Stimulated activated naive CD8-positive, alpha-beta T cell treated with anti-CD3 and anti-CD28 coated beads, Interleukin-15, amount 100 ng/mL, for 72 hours (primary cell): ENCODE measurements around the gene CYP46A1.
A peak's percentile ranks its signal among the peaks of the same experiment; 100 is the strongest.
"Not testable (repeated sequence)": the region's sequence is repeated elsewhere in the genome, so short reads cannot be mapped to it uniquely, and the experiment has no call there.

ENCODE experiments used
- ATAC-seq: fragments of 150-1000 bp; cut with Tn5 transposase; 2 replicates; pipeline ENCODE4 v1.10.0; 2021; ENCODE audit warnings: mild to moderate bottlenecking, moderate library complexity
- DNase-seq, 2 donors: peaks; one replicate each; pipeline ENCODE4 v3.0.0; 2021 to 2022
- H3K27ac Mint-ChIP-seq, 2 donors: one replicate each; pipeline ENCODE4 v1.8.0; 2022; ENCODE audit warnings: mild to moderate bottlenecking in 2 of 2, mixed read lengths in 2 of 2, moderate library complexity in 2 of 2
- H3K27me3 Mint-ChIP-seq: one replicate; pipeline ENCODE4 v1.8.0; 2022; ENCODE audit warnings: mixed read lengths
- H3K4me1 Mint-ChIP-seq: one replicate; pipeline ENCODE4 v1.8.0; 2022; ENCODE audit warnings: mild to moderate bottlenecking, mixed read lengths
- H3K4me3 Mint-ChIP-seq, 2 donors: one replicate each; pipeline ENCODE4 v1.8.0; 2022; ENCODE audit warnings: mild to moderate bottlenecking in 2 of 2, mixed read lengths in 2 of 2, moderate library complexity in 1 of 2
- H3K9me3 Mint-ChIP-seq, 2 donors: one replicate each; pipeline ENCODE4 v1.8.0; 2022; ENCODE audit warnings: mixed read lengths in 2 of 2

CYP46A1 gene

GRCh38 chr14:99650189-99650588, 33.9 kb upstream of the CYP46A1 start:
- DNase-seq (no peak), ATAC-seq (no peak)
- peaks cover 38% of the 10 kb centered on the region for H3K27me3 Mint-ChIP-seq
- peaks cover 8% of the 10 kb centered on the region for H3K4me1 Mint-ChIP-seq
- no peak overlapping the region for H3K4me3 Mint-ChIP-seq
- no peak overlapping the region for H3K27ac Mint-ChIP-seq
- H3K9me3 Mint-ChIP-seq, result no peaks in the 10 kb centered on the region

- DNase-seq (no peak), ATAC-seq (no peak)
- Mint-ChIP-seq H3K4me3 (no peak overlapping the region), H3K27me3 (peaks cover 38% of the 10 kb centered on the region), H3K4me1 (no peaks in the 10 kb centered on the region), H3K9me3 (no peaks in the 10 kb centered on the region), H3K27ac (no peak overlapping the region)
Measured at GRCh38 chr14:99651953-99652746, 31.9 kb upstream of the CYP46A1 start.

GRCh38 chr14:99654235-99654985, 29.7 kb upstream of the CYP46A1 start:
- Mint-ChIP-seq H3K4me3 (no peak overlapping the region), H3K9me3 (no peaks in the 10 kb centered on the region), H3K4me1 (no peaks in the 10 kb centered on the region), H3K27ac (peak overlapping the region in 1 of 2 donors; percentile 59), H3K27me3 (peaks cover 50% of the 10 kb centered on the region)
- no peak for DNase-seq
- ATAC-seq, result no peak

GRCh38 chr14:99655521-99655920, 28.6 kb upstream of the CYP46A1 start:
- Mint-ChIP-seq H3K9me3 (no peaks in the 10 kb centered on the region), H3K4me1 (peaks cover 6% of the 10 kb centered on the region), H3K4me3 (no peak overlapping the region), H3K27me3 (peaks cover 59% of the 10 kb centered on the region), H3K27ac (no peak overlapping the region)
- DNase-seq (no peak), ATAC-seq (no peak)

GRCh38 chr14:99656171-99656570, 27.9 kb upstream of the CYP46A1 start:
- no peak for DNase-seq
- ATAC-seq, result no peak
- H3K27me3 Mint-ChIP-seq, result peaks cover 65% of the 10 kb centered on the region
- no peak overlapping the region for H3K27ac Mint-ChIP-seq
- H3K9me3 Mint-ChIP-seq, result no peaks in the 10 kb centered on the region
- H3K4me3 Mint-ChIP-seq, result no peak overlapping the region
- H3K4me1 Mint-ChIP-seq, result peaks cover 6% of the 10 kb centered on the region

GRCh38 chr14:99657645-99658155, 26.4 kb upstream of the CYP46A1 start:
- Mint-ChIP-seq H3K4me1 (peaks cover 6% of the 10 kb centered on the region), H3K4me3 (no peak overlapping the region), H3K9me3 (no peaks in the 10 kb centered on the region), H3K27ac (no peak overlapping the region), H3K27me3 (peaks cover 81% of the 10 kb centered on the region)
- ATAC-seq (no peak), DNase-seq (no peak)

- Mint-ChIP-seq H3K27me3 (peaks cover 85% of the 10 kb centered on the region), H3K4me3 (no peak overlapping the region), H3K9me3 (no peaks in the 10 kb centered on the region), H3K4me1 (peaks cover 6% of the 10 kb centered on the region), H3K27ac (no peak overlapping the region)
- ATAC-seq (no peak), DNase-seq (no peak)
Measured at GRCh38 chr14:99658218-99658845, 25.8 kb upstream of the CYP46A1 start.

GRCh38 chr14:99659333-99659741, 24.8 kb upstream of the CYP46A1 start:
- no peak overlapping the region for H3K4me3 Mint-ChIP-seq
- no peak overlapping the region for H3K27ac Mint-ChIP-seq
- peaks cover 85% of the 10 kb centered on the region for H3K27me3 Mint-ChIP-seq
- no peak for DNase-seq
- peaks cover 6% of the 10 kb centered on the region for H3K4me1 Mint-ChIP-seq
- peak; percentile 40 for ATAC-seq
- no peaks in the 10 kb centered on the region for H3K9me3 Mint-ChIP-seq

- Mint-ChIP-seq H3K4me1 (peaks cover 6% of the 10 kb centered on the region), H3K27ac (no peak overlapping the region), H3K4me3 (peak overlapping the region in 1 of 2 donors; percentile 59), H3K9me3 (no peaks in the 10 kb centered on the region), H3K27me3 (peaks cover 79% of the 10 kb centered on the region)
- DNase-seq (no peak), ATAC-seq (no peak)
Measured at GRCh38 chr14:99660006-99660566, 24.0 kb upstream of the CYP46A1 start.

- no peak for ATAC-seq
- H3K4me1 Mint-ChIP-seq, result peaks cover 6% of the 10 kb centered on the region
- no peak overlapping the region for H3K4me3 Mint-ChIP-seq
- DNase-seq, result no peak
- peaks cover 72% of the 10 kb centered on the region for H3K27me3 Mint-ChIP-seq
- H3K9me3 Mint-ChIP-seq, result no peaks in the 10 kb centered on the region
- H3K27ac Mint-ChIP-seq, result no peak overlapping the region
Measured at GRCh38 chr14:99660794-99661193, 23.3 kb upstream of the CYP46A1 start.

- H3K4me3 Mint-ChIP-seq, ATAC-seq, DNase-seq, H3K27ac Mint-ChIP-seq, H3K4me1 Mint-ChIP-seq, H3K9me3 Mint-ChIP-seq: not testable (repeated sequence)
- peaks cover 68% of the 10 kb centered on the region for H3K27me3 Mint-ChIP-seq
Measured at GRCh38 chr14:99661206-99661605, 22.9 kb upstream of the CYP46A1 start.

GRCh38 chr14:99662846-99663245, 21.3 kb upstream of the CYP46A1 start:
- peaks cover 6% of the 10 kb centered on the region for H3K4me1 Mint-ChIP-seq
- H3K27me3 Mint-ChIP-seq, result peaks cover 55% of the 10 kb centered on the region
- H3K9me3 Mint-ChIP-seq, result no peaks in the 10 kb centered on the region
- H3K4me3 Mint-ChIP-seq, result no peak overlapping the region
- ATAC-seq, result no peak
- no peak overlapping the region for H3K27ac Mint-ChIP-seq
- no peak for DNase-seq

GRCh38 chr14:99663386-99664057, 20.6 kb upstream of the CYP46A1 start:
- H3K27me3 Mint-ChIP-seq, result peaks cover 49% of the 10 kb centered on the region
- ATAC-seq, result no peak
- H3K4me3 Mint-ChIP-seq, result no peak overlapping the region
- DNase-seq, result no peak
- H3K4me1 Mint-ChIP-seq, result peaks cover 6% of the 10 kb centered on the region
- no peaks in the 10 kb centered on the region for H3K9me3 Mint-ChIP-seq
- no peak overlapping the region for H3K27ac Mint-ChIP-seq

- ATAC-seq (no peak), DNase-seq (no peak)
- peaks cover 50% of the 10 kb centered on the region for H3K27me3 Mint-ChIP-seq
- no peak overlapping the region for H3K27ac Mint-ChIP-seq
- H3K4me1 Mint-ChIP-seq, result peaks cover 6% of the 10 kb centered on the region
- no peaks in the 10 kb centered on the region for H3K9me3 Mint-ChIP-seq
- no peak overlapping the region for H3K4me3 Mint-ChIP-seq
Measured at GRCh38 chr14:99664058-99664936, 19.8 kb upstream of the CYP46A1 start.
